Diencephalon (tissue), 1 donor: ENCODE measurements around the gene CARMIL1. TPM values are rescaled to one million over a fixed set of nuclear protein-coding genes. Genes with fewer than 3 reads are reported as not detected.

Source experiments
- small RNA-seq: library from RNA; depleted of rRNA; stranded (forward); fragments of <200 nt; gene quantifications from one replicate; pipeline ENCODE3, GENCODE V24; 2014
- total RNA-seq: library from RNA; depleted of rRNA; stranded (reverse); fragments of >200 nt; gene quantifications from one replicate; pipeline ENCODE4 v1.2.3, GENCODE V29; 2014

The CARMIL1 gene
- total RNA-seq, result 36.9 TPM

GRCh38 chr6:25278914-25279747 is at the start of gene CARMIL1:
Gene CARMIL1 (plus strand): TSS chr6:25279374. CDS start chr6:25279796, 422 bp downstream.

DNA sequence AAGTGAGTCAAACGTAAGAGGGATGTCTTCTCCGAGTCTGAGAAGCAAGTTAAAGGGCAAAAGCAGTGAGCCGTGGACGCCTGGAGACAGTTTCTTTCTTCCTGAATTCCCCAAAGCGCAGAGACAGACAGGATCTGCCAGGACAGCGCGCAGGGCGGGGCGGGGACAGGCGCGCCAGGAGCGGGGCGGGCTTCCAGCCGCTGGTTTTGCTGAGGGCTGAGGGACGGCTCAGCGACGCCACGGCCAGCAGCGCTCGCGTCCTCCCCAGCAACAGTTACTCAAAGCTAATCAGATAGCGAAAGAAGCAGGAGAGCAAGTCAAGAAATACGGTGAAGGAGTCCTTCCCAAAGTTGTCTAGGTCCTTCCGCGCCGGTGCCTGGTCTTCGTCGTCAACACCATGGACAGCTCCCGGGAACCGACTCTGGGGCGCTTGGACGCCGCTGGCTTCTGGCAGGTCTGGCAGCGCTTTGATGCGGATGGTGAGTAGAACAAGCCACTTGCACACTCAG is 372.9 kb downstream of the CARMIL1 start, which contains the start of gene SCGN:
SCGN (plus strand) TSS at position 209 of the 509 bp plus-strand sequence; CDS start at position 398, 189 bp downstream.

Small RNAs within 50 kb of the gene (small RNA-seq; reads per million reads assigned to genes)
- gene RF00019 (not detected), gene RNU6-987P (not detected)
